Measurements from ENCODE around the gene RHEBL1.

- no peak for TF ChIP-seq CTCF (conservative IDR thresholded peaks at IDR 0.05; ENCODE audit: low read depth, low read length)
- no peak for TF ChIP-seq RAD21 (IDR thresholded peaks at IDR 0.05; ENCODE audit: low read length)
- no peak for TF ChIP-seq SMC3 (IDR thresholded peaks at IDR 0.05; ENCODE audit: low read depth, low read length)
These were observed 30.1 kb downstream of the RHEBL1 start for GRCh38 chr12:49039421-49040363.

All from IMR-90 (cell line).